Esophagus muscularis mucosa (tissue), 3 donors: Measurements from ENCODE around the gene GALNTL6.

Source experiments
- POLR2A ChIP-seq: fragments of 450-650 bp; IDR thresholded peaks from one replicate; pipeline ENCODE4 v1.6.1; 2017; ENCODE audit warnings: antibody characterized with exemption, moderate library complexity, mild to moderate bottlenecking, low read depth
- TF ChIP-seq, protein P1 (sequence below), 3 experiments: fragments of 200-600 bp in 2 of 3; fragments of 450-650 bp in 1 of 3; sonication (generic) in 2 of 3; IDR thresholded peaks; one replicate each; pipeline ENCODE4 v1.5.1; 2017 to 2019; ENCODE audit warnings: antibody characterized with exemption in 3 of 3, mild to moderate bottlenecking in 2 of 3, moderate library complexity in 1 of 3

DNA sequence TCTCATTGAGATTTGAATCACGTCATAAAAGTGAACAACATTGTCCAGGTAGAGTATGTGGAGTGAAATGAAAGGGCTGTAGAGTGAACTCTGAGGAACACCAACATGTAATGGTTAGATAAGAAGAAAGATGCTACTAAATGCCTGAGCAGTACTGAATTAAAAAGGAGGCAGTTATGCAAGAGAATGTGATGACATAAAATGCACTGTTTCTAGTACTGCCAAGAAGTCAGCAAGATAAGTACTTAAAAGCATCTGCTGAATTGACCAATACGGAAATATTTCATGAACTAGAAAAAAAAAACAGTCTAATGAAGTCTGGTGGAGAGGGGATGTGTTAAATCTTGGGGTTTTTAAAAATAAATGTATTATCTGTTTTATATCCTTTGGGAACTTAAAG lies 771.6 kb downstream of the GALNTL6 start:
- TF ChIP-seq, protein P1, sequence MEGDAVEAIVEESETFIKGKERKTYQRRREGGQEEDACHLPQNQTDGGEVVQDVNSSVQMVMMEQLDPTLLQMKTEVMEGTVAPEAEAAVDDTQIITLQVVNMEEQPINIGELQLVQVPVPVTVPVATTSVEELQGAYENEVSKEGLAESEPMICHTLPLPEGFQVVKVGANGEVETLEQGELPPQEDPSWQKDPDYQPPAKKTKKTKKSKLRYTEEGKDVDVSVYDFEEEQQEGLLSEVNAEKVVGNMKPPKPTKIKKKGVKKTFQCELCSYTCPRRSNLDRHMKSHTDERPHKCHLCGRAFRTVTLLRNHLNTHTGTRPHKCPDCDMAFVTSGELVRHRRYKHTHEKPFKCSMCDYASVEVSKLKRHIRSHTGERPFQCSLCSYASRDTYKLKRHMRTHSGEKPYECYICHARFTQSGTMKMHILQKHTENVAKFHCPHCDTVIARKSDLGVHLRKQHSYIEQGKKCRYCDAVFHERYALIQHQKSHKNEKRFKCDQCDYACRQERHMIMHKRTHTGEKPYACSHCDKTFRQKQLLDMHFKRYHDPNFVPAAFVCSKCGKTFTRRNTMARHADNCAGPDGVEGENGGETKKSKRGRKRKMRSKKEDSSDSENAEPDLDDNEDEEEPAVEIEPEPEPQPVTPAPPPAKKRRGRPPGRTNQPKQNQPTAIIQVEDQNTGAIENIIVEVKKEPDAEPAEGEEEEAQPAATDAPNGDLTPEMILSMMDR (IDR thresholded peaks at IDR 0.05): no peak
- TF ChIP-seq POLR2A: no peak
